Endothelial cell of umbilical vein (primary cell): ENCODE results near the gene IFNA5. TPM values are rescaled to one million over a fixed set of nuclear protein-coding genes. Genes with fewer than 3 reads are reported as not detected.

Source experiments
- BruUV-seq: library from RNA; stranded (reverse); fragments of 400-500 nt; replicated peaks from 2 replicates; lab custom pipeline; 2021; lab: Mats Ljungman, UMichigan
- CTCF ChIA-PET: fragments of 300-600, 350-600 bp; sonication (Branson Sonifier 250); formaldehyde crosslinking; loops from one replicate; lab custom pipeline; 2021; ENCODE audit warnings: antibody characterized with exemption, inconsistent platforms; lab: Charles Lee
- POLR2A ChIA-PET: fragments of 300-600, 350-600 bp; sonication (Branson Sonifier 250); formaldehyde crosslinking; loops from one replicate; lab custom pipeline; 2021; ENCODE audit warnings: antibody characterized with exemption, inconsistent platforms; lab: Charles Lee
- DNase-seq: peaks from one replicate; pipeline ENCODE4 v3.0.0-alpha.2; 2011; ENCODE audit warnings: low read depth, low spot score
- FAIRE-seq: peaks from 2 replicates; lab custom pipeline; 2011; peaks lifted over from hg19 to GRCh38; lab: Jason Lieb, UNC
- H2AFZ ChIP-seq: 2 replicates; pipeline ENCODE4 v1.6.0; 2012; ENCODE audit warnings: low read depth, low read length, control low read depth, inconsistent platforms
- H3K27ac ChIP-seq: 2 replicates; pipeline ENCODE4 v1.5.1; 2011; ENCODE audit warnings: low read depth, mild to moderate bottlenecking, control low read depth, low read length, moderate library complexity; ENCODE audit not compliant: insufficient read depth
- H3K27me3 ChIP-seq, 2 experiments: 2 replicates each; pipeline versions ENCODE4 v1.6.0 to v1.6.1; 2011; ENCODE audit warnings: low read length in 2 of 2, mixed read lengths in 1 of 2; ENCODE audit not compliant: control insufficient read depth in 2 of 2, insufficient read depth in 2 of 2
- H3K36me3 ChIP-seq, 2 experiments: 2 replicates in 1 of 2; 3 replicates in 1 of 2; pipeline ENCODE4 v1.5.1; 2011; ENCODE audit warnings: low read length in 2 of 2, mild to moderate bottlenecking in 1 of 2, moderate library complexity in 1 of 2; ENCODE audit not compliant: control insufficient read depth in 2 of 2, insufficient read depth in 2 of 2; ENCODE audit errors: extremely low read depth in 1 of 2
- H3K4me1 ChIP-seq: 3 replicates; pipeline ENCODE4 v1.5.1; 2011; ENCODE audit warnings: mild to moderate bottlenecking, low read length; ENCODE audit not compliant: control insufficient read depth, insufficient read depth; ENCODE audit errors: extremely low read depth
- H3K4me2 ChIP-seq: 2 replicates; pipeline ENCODE4 v1.6.1; 2011; ENCODE audit warnings: low read length, control low read depth, mixed read lengths; ENCODE audit not compliant: insufficient read depth
- H3K4me3 ChIP-seq, 3 experiments: fragments of 200-600 bp in 1 of 3; sonication (generic), shearing (Covaris generic) in 1 of 3; replicated peaks in 1 of 3; 2 replicates each; pipeline ENCODE4 v1.5.1; 2011 to 2016; ENCODE audit warnings: control low read depth in 3 of 3, low read length in 3 of 3, mild to moderate bottlenecking in 2 of 3, inconsistent platforms in 1 of 3, low read depth in 1 of 3, moderate library complexity in 1 of 3; ENCODE audit not compliant: insufficient read depth in 1 of 3
- H3K79me2 ChIP-seq: 2 replicates; pipeline ENCODE4 v1.6.0; 2012; ENCODE audit warnings: low read length, inconsistent platforms; ENCODE audit not compliant: control insufficient read depth, insufficient read depth
- H3K9ac ChIP-seq: replicated peaks from 2 replicates; pipeline ENCODE3; 2011; ENCODE audit warnings: low read length, control low read depth; ENCODE audit not compliant: insufficient read depth; ENCODE audit errors: extremely low read depth
- H3K9me1 ChIP-seq: replicated peaks from 3 replicates; pipeline ENCODE4 v1.6.0; 2011; ENCODE audit warnings: mild to moderate bottlenecking, low read length; ENCODE audit not compliant: control insufficient read depth, insufficient read depth; ENCODE audit errors: extremely low read depth
- H3K9me3 ChIP-seq: replicated peaks from 2 replicates; pipeline ENCODE4 v1.5.1; 2012; ENCODE audit warnings: low read length, inconsistent platforms; ENCODE audit not compliant: control insufficient read depth, insufficient read depth
- H4K20me1 ChIP-seq: replicated peaks from 2 replicates; pipeline ENCODE3; 2011; ENCODE audit warnings: mild to moderate bottlenecking, low read length; ENCODE audit not compliant: control insufficient read depth, insufficient read depth; ENCODE audit errors: extremely low read depth
- CTCF ChIP-seq, 2 donors: IDR thresholded peaks; 1 replicate in 1 of 2; 2 replicates in 1 of 2; pipeline ENCODE4 v1.5.1; 2011; ENCODE audit warnings: low read length in 2 of 2, mild to moderate bottlenecking in 2 of 2, moderate library complexity in 2 of 2, control low read depth in 1 of 2, inconsistent platforms in 1 of 2, low read depth in 1 of 2; ENCODE audit not compliant: insufficient read depth in 1 of 2; ENCODE audit errors: extremely low read depth in 1 of 2
- EZH2 ChIP-seq: IDR thresholded peaks from 2 replicates; pipeline ENCODE4 v1.6.1; 2012; ENCODE audit warnings: borderline replicate concordance, low read depth, mild to moderate bottlenecking, moderate library complexity, low read length, inconsistent platforms; ENCODE audit not compliant: severe bottlenecking
- FOS ChIP-seq: IDR thresholded peaks from 2 replicates; pipeline ENCODE4 v1.6.1; 2011; ENCODE audit warnings: mild to moderate bottlenecking, low read length, moderate library complexity, borderline replicate concordance; ENCODE audit not compliant: insufficient read depth
- GATA2 ChIP-seq: IDR thresholded peaks from 2 replicates; pipeline ENCODE4 v1.7.0; 2011; ENCODE audit warnings: low read depth, mild to moderate bottlenecking, moderate library complexity, mixed read lengths, low read length; ENCODE audit not compliant: insufficient read length, insufficient read depth
- JUN ChIP-seq: IDR thresholded peaks from 2 replicates; pipeline ENCODE4 v1.6.1; 2011; ENCODE audit warnings: borderline replicate concordance, low read depth; ENCODE audit not compliant: insufficient read length, insufficient read depth
- MAX ChIP-seq: IDR thresholded peaks from 2 replicates; pipeline ENCODE4 v1.6.1; 2011; ENCODE audit not compliant: insufficient read depth, insufficient read length
- MYC ChIP-seq: IDR thresholded peaks from one replicate; pipeline ENCODE4 v1.6.1; 2011; ENCODE audit warnings: mild to moderate bottlenecking, low read depth, low read length
- POLR2A ChIP-seq: IDR thresholded peaks from 2 replicates; pipeline ENCODE4 v1.6.1; 2012; ENCODE audit warnings: low read depth, mild to moderate bottlenecking, control low read depth, low read length
- POLR2AphosphoS5 ChIP-seq: IDR thresholded peaks from 2 replicates; pipeline ENCODE4 v1.6.1; 2012; ENCODE audit warnings: low read depth, mild to moderate bottlenecking, control low read depth, low read length, moderate library complexity; ENCODE audit not compliant: insufficient read depth
- dilution Hi-C: fragments of 300-500 bp; cut with MboI; formaldehyde crosslinking; loops from one replicate; pipeline ENCODE4 v1.15.0; 2019; ENCODE audit warnings: low sequenced_read_pairs; ENCODE audit not compliant: extremely low pct_ligation_motif_present
- intact Hi-C: fragments of 100-400 bp; cut with micrococcal nuclease; formaldehyde crosslinking; loops from one replicate; pipeline ENCODE4 v1.10.0; 2022
- polyA plus RNA-seq, 4 experiments: library from polyadenylated mRNA; depleted of rRNA in 3 of 4; stranded (reverse) in 3 of 4; unstranded in 1 of 4; fragments of >200 nt; gene quantifications; 2 replicates each; pipeline versions ENCODE4 v1.2.1 to v1.2.3, GENCODE V29; 2011 to 2012; ENCODE audit warnings: missing spikeins in 1 of 4
- total RNA-seq: library from RNA; stranded (reverse); gene quantifications from 2 replicates; pipeline ENCODE4 v1.2.3, GENCODE V29; 2021

The IFNA5 gene
- total and polyA plus RNA-seq, 2 donors (not counting 3 experiments of a cell fraction or from before 2014, with no cell fraction given): not detected

- no peaks in the 10 kb centered on the region for H4K20me1 ChIP-seq
- dilution Hi-C loops: no loop called here
- H2AFZ ChIP-seq: no peak overlapping the region
- no peak for DNase-seq
- ChIA-PET POLR2A (no interaction called here), CTCF (interaction anchor here (1.0 to 1.9 kb wide), 2 partner anchors 23 to 42 kb away, joined by 3 to 6 read pairs; no protein-coding TSS in a partner anchor)
- peaks cover 5 to 21% of the 10 kb centered on the region in 2 experiments for H3K27me3 ChIP-seq
- H3K4me2 ChIP-seq: no peak overlapping the region
- H3K36me3 ChIP-seq: no peaks in the 10 kb centered on the region
- FAIRE-seq: no peak
- no peaks in the 10 kb centered on the region for H3K9me1 ChIP-seq
- no peak overlapping the region for H3K27ac ChIP-seq
- H3K9ac ChIP-seq: no peak overlapping the region
- H3K79me2 ChIP-seq: no peaks in the 10 kb centered on the region
- intact Hi-C loops: no loop called here
- no peak overlapping the region for H3K4me3 ChIP-seq
- no TSS peak for BruUV-seq
- TF ChIP-seq JUN (no peak), MAX (no peak), CTCF (IDR thresholded peaks at IDR 0.05; ENCODE audit: extremely low read depth in 1 of 2, insufficient read depth in 1 of 2, low read depth in 1 of 2, low read length in 2 of 2) (no peak), EZH2 (no peak), GATA2 (no peak), POLR2A (no peak), FOS (no peak), MYC (no peak), POLR2AphosphoS5 (no peak)
- H3K4me1 ChIP-seq: no peaks in the 10 kb centered on the region
- H3K9me3 ChIP-seq: no peaks in the 10 kb centered on the region
Measured at GRCh38 chr9:21294904-21295538, 10.1 kb downstream of the IFNA5 start.
